Activated naive CD4-positive, alpha-beta T cell treated with anti-CD3 and anti-CD28 coated beads, Interleukin-2, amount 50 U/mL, for 24 hours (primary cell): ENCODE measurements around the gene AJAP1.

Experiments
- H3K27ac Mint-ChIP-seq: one replicate; pipeline ENCODE4 v1.8.0; 2021; ENCODE audit warnings: mild to moderate bottlenecking, mixed read lengths
- H3K27me3 Mint-ChIP-seq: one replicate; pipeline ENCODE4 v1.8.0; 2021; ENCODE audit warnings: mixed read lengths
- H3K36me3 Mint-ChIP-seq: one replicate; pipeline ENCODE4 v1.8.0; 2021; ENCODE audit warnings: mixed read lengths
- H3K4me1 Mint-ChIP-seq: one replicate; pipeline ENCODE4 v1.8.0; 2021; ENCODE audit warnings: mixed read lengths
- H3K4me3 Mint-ChIP-seq: one replicate; pipeline ENCODE4 v1.8.0; 2021; ENCODE audit warnings: mild to moderate bottlenecking, mixed read lengths
- H3K9me3 Mint-ChIP-seq: one replicate; pipeline ENCODE4 v1.8.0; 2021; ENCODE audit warnings: mixed read lengths

Gene AJAP1

GRCh38 chr1:4647391-4647790 is 7.0 kb upstream of the AJAP1 start:
- Mint-ChIP-seq H3K4me1 (no peaks in the 10 kb centered on the region), H3K27me3 (peaks cover 13% of the 10 kb centered on the region), H3K4me3 (no peak overlapping the region), H3K27ac (no peak overlapping the region), H3K9me3 (no peaks in the 10 kb centered on the region), H3K36me3 (no peaks in the 10 kb centered on the region)

GRCh38 chr1:4648657-4649056 is 5.8 kb upstream of the AJAP1 start:
- H3K9me3 Mint-ChIP-seq, result no peaks in the 10 kb centered on the region
- no peak overlapping the region for H3K4me3 Mint-ChIP-seq
- no peaks in the 10 kb centered on the region for H3K4me1 Mint-ChIP-seq
- H3K36me3 Mint-ChIP-seq, result no peaks in the 10 kb centered on the region
- peaks cover 8% of the 10 kb centered on the region for H3K27me3 Mint-ChIP-seq
- H3K27ac Mint-ChIP-seq, result no peak overlapping the region

- Mint-ChIP-seq H3K4me1 (no peaks in the 10 kb centered on the region), H3K27ac (no peak overlapping the region), H3K27me3 (peaks cover 7% of the 10 kb centered on the region), H3K36me3 (no peaks in the 10 kb centered on the region), H3K9me3 (no peaks in the 10 kb centered on the region), H3K4me3 (no peak overlapping the region)
These were observed 3.9 kb upstream of the AJAP1 start for GRCh38 chr1:4650481-4650880.

GRCh38 chr1:4650981-4651380 is 3.4 kb upstream of the AJAP1 start:
- Mint-ChIP-seq H3K4me1 (no peaks in the 10 kb centered on the region), H3K27me3 (peaks cover 5% of the 10 kb centered on the region), H3K27ac (no peak overlapping the region), H3K9me3 (no peaks in the 10 kb centered on the region), H3K4me3 (no peak overlapping the region), H3K36me3 (no peaks in the 10 kb centered on the region)

- Mint-ChIP-seq H3K4me1 (peaks cover 7% of the 10 kb centered on the region), H3K36me3 (no peaks in the 10 kb centered on the region), H3K9me3 (no peaks in the 10 kb centered on the region), H3K27me3 (peaks cover 15% of the 10 kb centered on the region), H3K27ac (no peak overlapping the region), H3K4me3 (no peak overlapping the region)
These were observed 1.6 kb upstream of the AJAP1 start for GRCh38 chr1:4652631-4653327.

- peaks cover 7% of the 10 kb centered on the region for H3K4me1 Mint-ChIP-seq
- H3K27me3 Mint-ChIP-seq, result peaks cover 16% of the 10 kb centered on the region
- no peaks in the 10 kb centered on the region for H3K36me3 Mint-ChIP-seq
- H3K27ac Mint-ChIP-seq, result no peak overlapping the region
- no peak overlapping the region for H3K4me3 Mint-ChIP-seq
- no peaks in the 10 kb centered on the region for H3K9me3 Mint-ChIP-seq
These were observed 1.1 kb upstream of the AJAP1 start for GRCh38 chr1:4653328-4653660.

- H3K27ac Mint-ChIP-seq, result no peak overlapping the region
- no peaks in the 10 kb centered on the region for H3K36me3 Mint-ChIP-seq
- H3K27me3 Mint-ChIP-seq, result peaks cover 29% of the 10 kb centered on the region
- no peaks in the 10 kb centered on the region for H3K9me3 Mint-ChIP-seq
- H3K4me3 Mint-ChIP-seq, result no peak overlapping the region
- H3K4me1 Mint-ChIP-seq, result peaks cover 11% of the 10 kb centered on the region
These were observed 610 bp downstream of the AJAP1 start for GRCh38 chr1:4654764-4655673.

GRCh38 chr1:4655674-4656532 is 1.5 kb downstream of the AJAP1 start:
- no peaks in the 10 kb centered on the region for H3K36me3 Mint-ChIP-seq

GRCh38 chr1:4656533-4657140 is 2.2 kb downstream of the AJAP1 start:
- peak overlapping the region; percentile 0 for H3K4me3 Mint-ChIP-seq
- no peak overlapping the region for H3K27ac Mint-ChIP-seq
- no peaks in the 10 kb centered on the region for H3K9me3 Mint-ChIP-seq
- H3K4me1 Mint-ChIP-seq, result peaks cover 11% of the 10 kb centered on the region
- H3K27me3 Mint-ChIP-seq, result peaks cover 25% of the 10 kb centered on the region
- H3K36me3 Mint-ChIP-seq, result no peaks in the 10 kb centered on the region

More at GRCh38 chr1:4655674-4656532, 1.5 kb downstream of the AJAP1 start:
- H3K4me1 Mint-ChIP-seq, result peaks cover 11% of the 10 kb centered on the region
- peaks cover 28% of the 10 kb centered on the region for H3K27me3 Mint-ChIP-seq
- H3K4me3 Mint-ChIP-seq, result peak overlapping the region; percentile 0
- no peak overlapping the region for H3K27ac Mint-ChIP-seq
- no peaks in the 10 kb centered on the region for H3K9me3 Mint-ChIP-seq

- Mint-ChIP-seq H3K27me3 (peaks cover 25% of the 10 kb centered on the region), H3K4me3 (no peak overlapping the region), H3K9me3 (no peaks in the 10 kb centered on the region), H3K4me1 (peaks cover 11% of the 10 kb centered on the region), H3K36me3 (no peaks in the 10 kb centered on the region), H3K27ac (no peak overlapping the region)
These were observed 2.9 kb downstream of the AJAP1 start for GRCh38 chr1:4657244-4657789.

GRCh38 chr1:4657960-4658541 is 3.6 kb downstream of the AJAP1 start:
- H3K27me3 Mint-ChIP-seq, result peaks cover 25% of the 10 kb centered on the region

GRCh38 chr1:4658643-4659628 is 4.5 kb downstream of the AJAP1 start:
- Mint-ChIP-seq H3K4me1 (peaks cover 11% of the 10 kb centered on the region), H3K36me3 (no peaks in the 10 kb centered on the region), H3K9me3 (no peaks in the 10 kb centered on the region), H3K27me3 (peaks cover 25% of the 10 kb centered on the region), H3K4me3 (no peak overlapping the region), H3K27ac (no peak overlapping the region)

More at GRCh38 chr1:4657960-4658541, 3.6 kb downstream of the AJAP1 start:
- H3K27ac Mint-ChIP-seq, result no peak overlapping the region
- H3K4me1 Mint-ChIP-seq, result peaks cover 11% of the 10 kb centered on the region
- H3K36me3 Mint-ChIP-seq, result no peaks in the 10 kb centered on the region
- H3K9me3 Mint-ChIP-seq, result no peaks in the 10 kb centered on the region
- no peak overlapping the region for H3K4me3 Mint-ChIP-seq

- H3K27ac Mint-ChIP-seq, result no peak overlapping the region
- H3K4me3 Mint-ChIP-seq, result no peak overlapping the region
- H3K36me3 Mint-ChIP-seq, result no peaks in the 10 kb centered on the region
- no peaks in the 10 kb centered on the region for H3K9me3 Mint-ChIP-seq
- H3K4me1 Mint-ChIP-seq, result peaks cover 11% of the 10 kb centered on the region
- peaks cover 25% of the 10 kb centered on the region for H3K27me3 Mint-ChIP-seq
These were observed 6.6 kb downstream of the AJAP1 start for GRCh38 chr1:4660917-4661594.
